GM10266 (cell line): ENCODE results near the gene PRUNE2.

Source experiments
- DNase-seq: peaks from one replicate; pipeline ENCODE4 v3.0.0; 2012; ENCODE audit errors: extremely low spot score
- TF ChIP-seq, protein P1 (sequence below): IDR thresholded peaks from 2 replicates; pipeline ENCODE4 v1.5.1; 2012; ENCODE audit warnings: mild to moderate bottlenecking, low read depth; ENCODE audit not compliant: control insufficient read depth, insufficient read depth; ENCODE audit errors: missing control alignments

Gene PRUNE2

DNA sequence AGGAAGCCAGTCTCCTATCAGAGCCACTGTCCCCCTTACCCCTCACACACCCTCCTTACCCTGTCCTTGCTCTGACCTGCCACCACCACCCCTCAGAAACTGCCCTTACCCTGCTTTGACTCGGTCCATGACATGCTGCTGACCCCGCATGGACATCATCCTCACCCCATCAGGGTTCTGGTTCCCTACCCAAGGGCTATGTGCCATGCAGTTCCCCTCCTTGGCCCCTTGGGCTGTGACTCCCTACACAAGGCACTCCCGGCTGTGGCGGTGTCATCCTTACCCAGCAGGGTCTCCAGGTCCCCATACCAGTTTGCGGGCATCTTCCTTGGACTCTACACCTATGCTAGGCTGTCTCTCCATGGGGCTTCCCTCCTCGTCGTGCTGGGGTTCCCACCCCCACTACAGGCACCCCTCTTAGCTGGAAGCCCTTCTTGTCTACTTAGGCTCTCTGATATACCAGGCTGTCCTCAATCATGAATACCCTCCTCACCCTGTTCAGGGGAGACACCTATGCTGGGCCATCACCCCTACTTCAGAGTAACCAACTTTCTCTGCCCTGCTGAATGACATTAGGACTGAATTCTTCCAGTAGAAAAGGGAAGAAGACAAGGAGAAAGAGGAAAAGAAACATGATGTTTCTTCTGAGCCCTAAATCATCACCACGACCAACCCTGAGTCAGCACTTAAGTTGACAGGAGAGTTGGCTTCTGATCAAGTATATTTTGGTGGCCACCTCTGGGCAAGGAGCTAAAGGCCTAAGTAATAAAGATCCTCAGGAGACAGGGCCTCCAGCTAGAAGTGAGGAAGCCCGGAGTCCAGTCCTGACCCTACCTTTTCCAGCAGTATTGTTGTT lies 331.8 kb downstream of the PRUNE2 start:
- DNase-seq: no peak
- TF ChIP-seq, protein P1, sequence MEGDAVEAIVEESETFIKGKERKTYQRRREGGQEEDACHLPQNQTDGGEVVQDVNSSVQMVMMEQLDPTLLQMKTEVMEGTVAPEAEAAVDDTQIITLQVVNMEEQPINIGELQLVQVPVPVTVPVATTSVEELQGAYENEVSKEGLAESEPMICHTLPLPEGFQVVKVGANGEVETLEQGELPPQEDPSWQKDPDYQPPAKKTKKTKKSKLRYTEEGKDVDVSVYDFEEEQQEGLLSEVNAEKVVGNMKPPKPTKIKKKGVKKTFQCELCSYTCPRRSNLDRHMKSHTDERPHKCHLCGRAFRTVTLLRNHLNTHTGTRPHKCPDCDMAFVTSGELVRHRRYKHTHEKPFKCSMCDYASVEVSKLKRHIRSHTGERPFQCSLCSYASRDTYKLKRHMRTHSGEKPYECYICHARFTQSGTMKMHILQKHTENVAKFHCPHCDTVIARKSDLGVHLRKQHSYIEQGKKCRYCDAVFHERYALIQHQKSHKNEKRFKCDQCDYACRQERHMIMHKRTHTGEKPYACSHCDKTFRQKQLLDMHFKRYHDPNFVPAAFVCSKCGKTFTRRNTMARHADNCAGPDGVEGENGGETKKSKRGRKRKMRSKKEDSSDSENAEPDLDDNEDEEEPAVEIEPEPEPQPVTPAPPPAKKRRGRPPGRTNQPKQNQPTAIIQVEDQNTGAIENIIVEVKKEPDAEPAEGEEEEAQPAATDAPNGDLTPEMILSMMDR: no peak

DNA sequence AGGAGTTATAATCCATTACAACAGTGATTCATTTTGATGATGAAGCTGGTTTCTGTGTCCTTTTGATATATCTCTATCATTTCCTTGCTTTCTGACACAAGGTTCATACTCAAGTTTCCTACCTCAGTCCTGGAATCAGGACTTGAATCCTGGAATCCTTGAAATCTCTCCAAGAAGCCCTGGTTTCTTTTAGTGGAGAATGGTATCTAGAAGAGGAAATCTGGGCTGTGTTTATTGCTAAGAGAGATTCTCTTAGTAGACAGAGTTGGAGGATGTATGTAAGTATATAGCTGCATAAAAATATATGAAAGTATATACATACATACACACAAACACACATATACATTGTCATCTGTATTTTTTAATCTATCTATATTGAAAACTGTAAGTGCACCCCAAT lies 332.5 kb downstream of the PRUNE2 start:
- DNase-seq: no peak
- TF ChIP-seq, protein P1: no peak

DNA sequence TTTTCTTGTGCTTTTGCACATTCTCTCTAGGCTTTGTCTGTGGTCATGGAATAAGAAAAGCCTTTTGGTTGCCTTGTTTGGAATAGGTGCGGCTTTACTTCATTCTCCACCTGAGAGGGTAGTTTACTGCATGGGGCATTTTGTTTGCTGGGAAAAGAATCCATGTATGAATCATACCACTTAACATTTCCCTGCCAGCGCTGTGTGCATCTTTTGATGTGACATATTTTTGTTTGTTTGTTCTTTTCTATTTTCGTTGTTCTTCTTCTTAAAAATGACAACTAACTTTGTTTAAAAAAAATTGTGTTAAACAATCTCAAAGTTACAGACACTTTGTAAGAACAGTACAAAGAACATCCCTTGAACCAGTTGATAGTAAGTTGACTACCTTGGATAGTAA lies 333.8 kb downstream of the PRUNE2 start:
- no peak for DNase-seq
- TF ChIP-seq, protein P1: no peak

DNA sequence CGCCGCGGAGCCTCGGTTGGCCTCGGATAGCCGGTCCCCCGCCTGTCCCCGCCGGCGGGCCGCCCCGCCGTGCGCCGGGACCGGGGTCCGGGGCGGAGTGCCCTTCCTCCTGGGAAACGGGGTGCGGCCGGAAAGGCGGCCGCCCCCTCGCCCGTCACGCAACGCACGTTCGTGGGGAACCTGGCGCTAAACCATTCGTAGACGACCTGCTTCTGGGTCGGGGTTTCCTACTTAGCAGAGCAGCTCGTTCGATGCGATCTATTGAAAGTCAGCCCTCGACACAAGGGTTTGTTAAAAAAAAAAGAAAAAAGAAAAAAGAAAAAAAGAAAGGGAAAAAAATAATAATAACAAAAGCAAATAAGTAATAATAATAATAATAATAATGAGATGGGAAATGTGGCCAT lies 334.2 kb downstream of the PRUNE2 start:
- no peak for DNase-seq
- TF ChIP-seq, protein P1: no peak

DNA sequence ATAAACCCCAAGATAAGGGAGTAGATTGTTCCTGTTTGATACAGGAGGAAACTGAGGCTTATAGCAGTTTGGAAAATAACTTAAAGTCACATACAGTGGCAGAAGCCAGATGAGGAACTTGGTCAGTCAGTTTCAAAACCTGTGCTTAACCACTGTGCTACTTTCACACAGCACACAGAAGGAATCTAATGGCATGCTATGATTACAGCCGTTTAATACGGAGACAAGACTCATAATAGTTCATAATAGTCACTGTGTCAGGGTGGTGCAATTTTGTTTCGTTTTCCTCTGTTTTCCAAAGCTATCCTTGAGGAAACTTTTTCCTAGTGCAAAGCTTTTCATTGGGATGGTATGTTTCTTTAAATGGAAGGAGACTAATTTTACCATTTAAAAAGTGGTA lies 334.6 kb downstream of the PRUNE2 start:
- TF ChIP-seq, protein P1: no peak
- peak; percentile 51 for DNase-seq

DNA sequence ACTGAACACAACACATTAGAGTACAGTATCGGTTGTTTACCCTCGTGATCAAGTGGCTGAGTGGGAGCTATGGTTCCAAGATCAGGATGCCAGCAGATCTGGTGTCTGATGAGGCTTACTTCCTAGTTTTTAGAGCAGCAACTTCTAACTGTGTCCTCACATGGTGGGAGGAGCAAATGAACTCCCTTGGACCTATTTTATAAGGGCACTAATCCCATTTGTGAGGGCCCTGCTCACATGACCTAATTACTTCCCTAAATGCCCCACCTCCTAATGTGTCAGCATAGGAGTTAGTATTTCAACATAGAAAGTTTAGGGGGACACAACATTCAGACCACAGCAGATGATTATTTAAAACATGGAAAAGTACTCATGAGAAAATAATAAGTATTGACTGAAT lies 335.1 kb downstream of the PRUNE2 start:
- no peak for DNase-seq

DNA sequence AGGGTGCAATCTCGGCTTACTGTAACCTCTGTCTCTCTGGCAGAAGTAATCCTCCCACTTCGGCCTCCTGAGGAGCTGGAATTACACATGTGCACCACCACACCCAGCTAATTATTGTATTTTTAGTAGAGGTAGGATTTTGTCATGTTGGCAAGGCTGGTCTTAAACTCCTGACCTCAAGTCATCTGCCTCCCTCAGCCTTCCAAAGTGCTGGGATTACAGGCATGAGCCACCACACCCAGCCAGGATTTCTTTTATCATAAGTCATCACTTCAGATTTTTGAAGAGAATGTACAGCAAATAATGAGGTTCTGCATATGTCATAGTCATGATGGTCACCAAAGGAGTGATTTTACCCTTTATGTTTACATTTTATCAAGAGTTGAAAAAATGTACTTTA lies 338.8 kb downstream of the PRUNE2 start:
- TF ChIP-seq, protein P1: no peak
- DNase-seq: no peak

More for the DNA sequence above, 335.1 kb downstream of the PRUNE2 start:
- TF ChIP-seq, protein P1: no peak
